CD4-positive, alpha-beta T cell treated with Interleukin-4 for 4 hours (primary cell): ENCODE results near the gene TANGO2.
"Not testable (repeated sequence)": the region's sequence is repeated elsewhere in the genome, so short reads cannot be mapped to it uniquely, and the experiment has no call there.

Source experiments
- DNase-seq: peaks from one replicate; pipeline ENCODE4 v3.0.0-alpha.2; 2020

TANGO2 gene

DNA sequence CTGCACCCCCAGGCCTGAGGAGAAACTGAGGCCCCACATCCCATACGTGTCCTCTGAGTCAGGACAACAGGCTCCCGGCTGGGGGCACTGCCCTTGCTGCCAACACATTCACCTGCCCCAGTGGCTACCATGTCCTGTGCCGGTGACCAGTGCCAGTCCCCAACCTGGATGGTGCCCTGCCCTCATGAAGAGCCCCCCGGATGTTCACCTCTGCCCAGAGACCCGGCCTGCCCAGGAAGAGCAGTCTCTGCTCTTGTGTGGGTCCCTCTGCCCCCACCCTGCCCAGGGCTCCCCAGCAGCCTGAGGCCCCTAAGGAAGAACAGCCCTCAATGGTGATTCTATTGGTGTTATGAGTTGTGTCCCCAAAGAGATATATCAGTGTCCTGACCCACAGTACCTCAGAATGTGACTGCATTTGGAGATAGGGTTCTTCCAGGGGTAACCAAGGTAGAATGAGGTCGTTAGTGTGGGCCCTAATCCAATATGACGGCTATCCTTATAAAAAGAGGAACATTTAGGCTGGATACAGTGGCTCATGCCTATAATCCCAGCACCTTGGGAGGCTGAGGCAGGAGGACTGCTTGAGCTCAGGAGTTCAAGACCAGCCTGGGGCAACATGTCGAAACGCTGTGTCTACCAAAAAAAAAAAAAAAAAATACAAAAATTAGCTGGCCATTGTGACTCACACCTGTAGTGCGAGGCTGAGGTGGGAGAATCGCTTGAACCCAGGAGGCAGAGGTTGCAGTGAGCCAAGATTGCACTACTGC, 45.9 kb downstream of the TANGO2 start:
- DNase-seq: no peak

DNA sequence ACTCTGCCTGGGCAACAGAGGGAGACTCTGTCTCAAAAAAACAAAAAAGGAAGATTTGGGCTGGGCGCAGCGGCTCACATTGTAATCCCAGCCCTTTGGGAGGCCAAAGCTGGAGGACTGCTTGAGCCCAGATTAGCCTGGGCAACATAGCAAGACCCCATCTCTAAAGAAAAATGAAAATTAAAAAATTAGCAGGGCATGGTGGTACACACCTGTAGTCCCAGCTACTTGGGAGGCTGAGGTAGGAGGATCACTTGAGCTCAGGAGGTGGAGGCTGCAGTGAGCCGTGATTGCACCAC, 46.4 kb downstream of the TANGO2 start:
- DNase-seq: not testable (repeated sequence)

DNA sequence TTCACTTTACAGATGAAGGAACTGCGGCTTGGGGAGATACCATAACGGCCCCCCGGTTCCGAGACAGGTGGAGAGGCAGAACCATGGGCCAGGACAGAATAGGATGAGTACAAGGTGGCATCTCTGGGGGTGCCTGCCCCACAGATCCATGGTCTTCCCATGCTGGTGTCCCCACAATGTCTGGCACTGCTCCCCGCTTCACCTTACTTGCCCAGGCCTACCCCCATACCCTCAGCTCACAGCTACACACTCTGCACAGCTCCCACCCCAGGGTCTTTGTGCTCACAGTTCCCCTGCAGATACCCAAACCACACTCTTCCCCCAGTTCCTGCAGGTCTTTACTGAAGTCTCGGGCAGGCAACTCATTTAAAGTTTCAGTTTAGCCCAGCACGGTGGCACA, 47.7 kb downstream of the TANGO2 start:
- DNase-seq: no peak

DNA sequence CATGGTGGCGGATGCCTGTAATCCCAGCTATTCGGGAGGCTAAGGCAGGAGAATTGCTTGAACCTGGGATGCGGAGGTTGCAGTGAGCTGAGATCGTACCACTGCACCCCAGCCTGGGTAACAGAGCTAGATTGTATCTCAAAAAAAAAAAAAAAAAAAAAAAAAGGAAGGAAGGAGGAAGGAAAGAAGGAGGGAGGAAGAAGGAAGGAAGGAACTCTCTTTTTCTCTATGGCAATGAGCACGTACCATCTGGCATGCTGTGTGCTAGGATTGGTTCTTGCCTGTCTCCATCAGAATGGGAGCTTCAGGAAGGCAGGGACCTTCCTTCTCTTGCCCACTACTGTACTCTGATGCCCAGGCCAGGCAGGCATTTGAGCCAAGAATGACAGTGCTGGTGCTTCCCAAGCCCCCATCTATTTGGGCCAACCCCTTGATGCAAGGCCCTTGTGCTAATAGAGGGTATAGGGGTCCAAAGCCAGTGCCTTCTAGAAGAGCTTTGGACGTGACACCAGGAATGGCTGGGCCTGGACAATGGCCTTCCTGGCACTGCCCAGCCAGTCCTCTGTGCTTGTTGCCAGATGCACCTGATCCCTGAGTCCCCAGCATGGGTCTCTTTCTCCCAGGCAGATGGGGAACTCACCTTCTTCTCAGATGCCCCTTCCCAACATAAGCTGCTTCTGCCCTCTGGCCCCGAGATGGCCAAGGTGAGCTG, 48.6 kb downstream of the TANGO2 start:
- DNase-seq: no peak

DNA sequence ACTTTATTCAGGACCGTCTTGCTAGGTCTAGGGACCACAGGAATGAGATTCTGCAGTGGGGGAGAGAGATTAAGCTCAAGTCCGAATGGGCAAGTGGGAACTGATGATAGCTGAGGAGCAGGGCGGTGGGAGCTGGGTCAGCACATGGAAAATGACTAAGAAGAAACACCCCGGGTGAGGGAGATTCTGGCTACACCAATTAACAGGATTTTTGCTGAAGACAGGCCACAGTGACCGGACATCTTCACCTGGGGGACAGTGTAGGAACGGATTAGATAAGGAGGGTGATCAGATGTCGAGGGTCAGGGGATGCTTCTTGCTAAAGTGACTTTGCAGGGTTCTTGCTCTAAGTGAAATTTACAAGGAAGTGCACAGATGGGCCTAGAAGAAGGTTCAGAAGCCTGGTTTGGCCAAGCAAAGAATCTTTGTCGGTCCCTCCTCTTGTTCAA, 50.6 kb downstream of the TANGO2 start:
- DNase-seq: no peak

DNA sequence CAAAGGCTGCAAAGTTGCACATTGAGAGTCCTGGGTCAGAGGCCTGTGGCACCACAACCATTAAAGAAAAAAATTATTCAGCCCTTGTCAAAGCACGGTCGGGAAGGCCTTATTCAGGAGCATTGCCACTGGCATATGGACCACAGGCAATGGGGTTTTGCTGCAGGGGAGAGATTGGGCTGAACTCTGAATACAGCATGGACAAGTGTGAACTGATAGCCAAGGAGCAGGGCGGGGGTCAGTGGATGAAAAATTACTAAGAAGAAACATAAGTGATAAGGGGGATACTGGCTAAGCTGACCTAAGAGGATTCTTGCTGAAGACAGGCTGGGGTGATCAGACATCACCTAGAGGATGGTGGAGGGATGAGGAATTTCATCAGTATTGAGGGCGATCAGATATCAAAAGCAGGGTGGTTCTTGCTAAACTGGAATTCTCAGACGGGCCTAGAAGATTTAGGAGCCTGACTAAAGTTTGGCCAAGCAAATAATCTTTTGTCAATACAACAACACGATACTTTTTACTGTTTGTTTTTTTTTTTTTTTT, 55.8 kb downstream of the TANGO2 start:
- DNase-seq: no peak

DNA sequence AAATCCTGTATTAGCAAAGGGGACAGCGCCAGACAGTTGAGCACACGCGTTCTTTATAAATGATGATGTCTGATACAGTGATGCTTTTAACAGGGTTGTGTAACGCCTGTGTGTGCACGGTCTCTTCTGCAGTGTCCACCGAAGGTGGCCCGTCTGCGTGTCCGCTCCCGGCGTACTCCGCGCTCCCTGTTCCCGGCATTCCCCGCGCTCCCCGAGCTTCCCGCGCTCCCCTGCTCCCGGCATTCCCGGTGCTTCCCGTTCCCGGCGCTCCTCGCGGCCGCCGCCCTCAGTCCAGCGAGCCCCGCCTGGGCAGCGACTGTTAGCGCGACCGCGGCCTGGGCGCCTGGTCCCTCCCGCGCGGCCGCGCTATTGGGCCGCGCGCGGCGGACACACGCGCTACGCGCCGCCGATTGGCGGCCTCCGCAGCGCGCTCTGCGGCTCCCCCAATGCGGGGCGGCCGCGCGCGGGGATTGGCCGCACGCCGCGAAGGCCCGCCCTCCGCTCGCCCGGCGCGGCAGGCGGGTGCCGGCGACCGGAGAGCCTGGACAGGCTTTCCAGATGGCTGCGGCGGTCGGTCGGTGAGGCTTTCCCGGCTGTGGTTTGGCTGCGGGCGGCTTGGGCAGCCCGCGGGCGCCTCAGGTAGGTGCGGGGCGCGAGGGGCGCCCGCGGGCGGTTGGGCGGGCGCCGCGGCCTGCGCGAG, 59.0 kb downstream of the TANGO2 start, which contains the start of gene DGCR8:
DGCR8 (plus strand) TSS at position 497 of the 700 bp plus-strand sequence. CDS start 5,723 bp downstream, outside the sequence.
- DNase-seq: peak; percentile 51

DNA sequence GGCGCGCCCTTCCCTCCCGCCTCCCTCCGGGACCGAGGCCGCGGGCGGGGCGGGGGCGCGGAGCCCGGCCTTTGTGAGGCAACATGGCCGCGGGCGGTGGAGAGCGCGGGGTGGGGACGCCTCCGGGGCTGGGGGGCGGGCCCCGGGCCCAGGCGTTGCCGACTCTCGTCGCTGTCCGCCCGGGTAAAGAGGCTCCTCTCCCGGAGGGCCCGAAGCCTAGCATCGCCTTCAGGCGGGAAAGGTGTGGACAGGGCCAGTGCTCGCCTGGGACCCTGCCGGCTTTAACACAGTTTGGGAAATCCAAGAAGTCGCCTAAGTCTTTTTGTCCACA, 59.5 kb downstream of the TANGO2 start:
- peak; percentile 57 for DNase-seq

DNA sequence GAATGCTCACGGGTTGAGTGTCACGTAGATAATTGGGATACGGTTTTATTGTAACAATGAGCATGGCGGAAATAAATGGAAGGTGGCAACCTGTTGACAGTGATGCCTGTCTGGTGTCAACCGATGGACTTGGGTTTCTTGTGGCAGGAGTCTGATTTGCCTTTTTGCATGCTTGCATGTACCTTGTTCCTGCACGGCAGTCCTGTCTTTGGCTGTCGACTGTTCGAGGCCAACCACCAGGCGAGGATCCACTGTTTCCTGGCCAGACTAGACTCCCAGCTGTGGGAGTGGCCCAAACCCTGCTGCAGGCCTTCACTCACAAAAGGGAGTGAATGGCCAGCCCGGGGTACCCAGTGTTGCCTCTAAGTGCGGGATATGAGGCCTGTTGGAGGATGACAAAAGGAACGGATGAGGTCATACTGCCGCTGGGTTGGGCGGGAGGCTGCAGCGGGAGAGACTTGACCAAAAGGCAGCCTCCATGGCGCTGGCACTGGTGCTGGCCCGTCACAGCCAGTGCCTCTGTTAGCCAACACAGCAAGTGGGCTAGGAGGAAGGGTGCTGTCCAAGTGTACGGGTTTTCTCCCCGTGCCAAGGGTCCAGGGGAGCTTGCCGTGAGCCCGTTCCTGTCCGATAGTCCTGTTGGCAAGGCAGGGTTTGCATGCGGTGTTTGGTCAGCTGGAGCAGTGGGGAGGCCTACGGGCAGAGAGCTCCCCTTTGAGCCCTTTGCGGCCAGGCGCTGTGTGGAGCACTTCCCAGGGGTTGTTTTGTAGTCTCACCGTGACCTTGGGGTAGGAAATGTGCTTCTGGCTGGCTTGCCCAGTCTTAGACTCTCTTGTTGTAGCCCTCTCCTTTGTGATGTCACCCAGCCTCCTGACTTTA, 60.1 kb downstream of the TANGO2 start:
- DNase-seq: no peak

DNA sequence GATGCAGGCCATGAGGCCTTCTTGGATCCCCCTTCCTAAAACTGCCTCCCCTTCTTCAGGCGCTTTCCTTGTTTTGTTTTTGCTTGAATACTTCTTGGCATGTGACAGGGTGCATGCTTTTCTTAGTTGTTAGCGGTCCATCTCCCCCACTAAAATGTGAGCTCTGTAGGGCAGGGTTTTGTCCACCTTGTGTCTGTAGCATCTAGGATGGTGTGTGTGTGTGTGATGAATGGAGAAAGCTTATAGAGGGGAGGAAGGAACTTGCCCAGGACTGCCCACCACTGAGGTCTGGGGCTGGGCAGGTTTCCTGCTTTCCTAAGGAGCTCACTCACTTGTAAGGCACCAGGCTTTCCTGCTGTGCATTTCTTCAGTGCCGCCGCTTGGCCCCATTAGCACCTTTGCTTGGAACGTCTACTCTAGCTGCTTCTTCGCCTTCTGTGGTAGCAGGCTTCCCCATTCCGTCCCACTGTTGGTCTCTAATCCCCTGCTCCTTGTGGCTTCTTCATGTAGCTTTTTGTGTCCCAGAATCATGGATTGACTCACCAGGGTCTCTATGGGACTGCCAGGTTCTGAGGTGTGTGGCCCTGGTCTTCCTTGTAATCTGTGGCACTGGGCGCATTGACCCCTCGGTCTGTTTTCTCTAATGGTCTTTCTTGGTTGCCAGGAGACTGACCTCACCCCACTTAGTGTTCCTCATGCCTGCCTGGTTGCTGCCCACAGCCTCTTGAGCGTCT, 62.4 kb downstream of the TANGO2 start:
- DNase-seq: no peak

DNA sequence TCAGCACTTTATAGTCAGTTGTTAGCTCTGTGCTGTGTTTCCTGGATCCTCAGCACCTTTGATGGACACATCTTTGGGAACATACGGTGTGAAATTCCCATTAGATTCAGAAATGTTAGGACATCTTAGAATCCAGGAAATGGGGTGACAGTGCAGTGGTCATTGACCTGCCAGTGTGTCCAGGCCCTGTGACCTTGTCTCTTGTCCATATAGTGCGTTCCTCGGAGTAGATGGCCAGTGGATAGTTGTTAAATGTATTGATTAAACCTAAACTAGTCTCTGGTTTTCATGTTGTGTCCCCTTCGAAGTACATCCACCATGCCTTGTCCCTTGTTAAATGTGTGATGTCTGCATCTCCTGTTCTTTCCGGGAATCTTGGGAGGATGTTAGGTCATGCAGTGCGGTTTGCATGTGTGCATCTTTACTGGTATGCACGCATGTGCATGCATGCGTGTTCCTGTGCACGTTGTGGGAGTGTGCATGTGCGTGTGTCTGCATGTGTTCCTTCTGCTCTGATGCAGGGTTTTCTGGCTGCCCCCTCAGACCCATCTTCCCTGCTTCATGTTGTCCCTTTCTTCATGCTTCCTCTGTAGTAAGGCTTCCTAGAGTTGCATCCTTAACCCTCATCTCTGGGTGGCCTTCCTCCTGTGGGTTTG, 63.1 kb downstream of the TANGO2 start:
- no peak for DNase-seq

DNA sequence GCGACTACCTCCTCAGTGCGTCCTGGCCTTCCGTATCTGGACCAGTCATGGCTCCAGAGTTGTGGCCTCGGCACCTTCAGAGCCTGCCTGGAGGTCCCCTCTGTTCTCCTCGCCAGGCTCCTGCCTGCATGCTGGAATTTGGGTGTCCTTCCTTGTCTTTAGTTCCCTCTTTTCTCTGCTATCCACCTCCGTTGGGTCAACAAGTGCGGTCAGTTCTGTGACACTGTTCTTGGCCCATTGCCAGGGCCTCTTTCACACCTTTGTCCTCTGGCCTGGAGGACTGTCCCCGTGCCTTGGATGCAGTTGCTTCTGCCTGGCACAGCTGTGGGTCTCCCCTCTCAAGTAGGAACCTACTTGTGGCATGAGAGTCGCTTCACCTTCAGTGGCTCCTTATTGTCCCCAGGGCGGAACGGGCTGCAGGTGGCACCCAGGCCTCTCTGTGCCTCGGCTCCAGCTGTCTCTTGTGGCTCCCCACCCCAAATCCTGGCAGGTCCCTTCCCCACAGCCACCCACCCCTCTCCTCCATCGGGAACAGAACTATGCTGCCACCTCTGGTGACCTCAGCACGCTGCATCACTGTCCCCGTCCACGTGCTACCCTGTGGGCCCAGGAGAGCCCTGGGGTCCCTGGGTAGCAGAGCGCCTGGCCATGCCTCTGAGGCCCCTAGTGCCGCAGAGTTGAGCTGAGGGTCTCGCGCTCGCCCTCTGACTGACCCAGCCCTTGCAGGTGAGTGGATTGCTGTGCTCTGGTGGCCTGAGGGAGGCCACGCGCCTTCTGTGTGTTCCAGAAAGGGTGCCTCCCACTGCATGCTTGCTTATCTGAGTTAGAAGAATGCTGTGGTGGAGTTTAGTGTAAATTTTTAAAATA, 63.9 kb downstream of the TANGO2 start:
- no peak for DNase-seq

DNA sequence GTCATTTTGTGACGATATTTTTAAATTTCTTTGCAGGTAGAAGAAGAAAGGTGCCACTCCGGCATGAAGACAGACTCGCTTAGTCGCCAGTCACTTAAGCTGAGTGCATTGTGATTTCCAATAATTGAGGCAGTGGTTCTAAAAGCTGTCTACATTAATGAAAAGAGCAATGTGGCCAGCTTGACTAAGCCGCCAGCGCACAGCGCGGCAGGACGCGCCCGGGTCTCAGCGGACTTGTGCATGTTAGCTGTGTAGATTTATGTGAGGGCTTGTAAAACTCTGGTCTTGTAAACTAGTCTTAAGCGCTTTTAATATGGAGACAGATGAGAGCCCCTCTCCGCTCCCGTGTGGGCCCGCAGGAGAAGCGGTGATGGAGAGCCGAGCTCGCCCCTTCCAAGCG, 64.7 kb downstream of the TANGO2 start:
- no peak for DNase-seq

DNA sequence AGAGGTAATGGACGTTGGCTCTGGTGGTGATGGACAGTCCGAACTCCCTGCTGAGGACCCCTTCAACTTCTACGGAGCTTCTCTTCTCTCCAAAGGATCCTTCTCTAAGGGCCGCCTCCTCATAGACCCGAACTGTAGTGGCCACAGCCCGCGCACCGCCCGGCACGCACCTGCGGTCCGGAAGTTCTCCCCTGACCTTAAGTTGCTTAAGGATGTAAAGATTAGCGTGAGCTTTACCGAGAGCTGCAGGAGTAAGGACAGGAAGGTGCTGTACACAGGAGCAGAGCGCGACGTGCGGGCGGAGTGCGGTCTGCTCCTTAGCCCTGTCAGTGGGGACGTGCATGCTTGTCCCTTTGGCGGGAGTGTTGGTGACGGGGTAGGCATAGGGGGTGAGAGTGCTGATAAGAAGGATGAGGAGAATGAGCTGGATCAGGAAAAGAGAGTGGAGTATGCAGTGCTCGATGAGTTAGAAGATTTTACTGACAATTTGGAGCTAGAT, 65.2 kb downstream of the TANGO2 start:
- no peak for DNase-seq

DNA sequence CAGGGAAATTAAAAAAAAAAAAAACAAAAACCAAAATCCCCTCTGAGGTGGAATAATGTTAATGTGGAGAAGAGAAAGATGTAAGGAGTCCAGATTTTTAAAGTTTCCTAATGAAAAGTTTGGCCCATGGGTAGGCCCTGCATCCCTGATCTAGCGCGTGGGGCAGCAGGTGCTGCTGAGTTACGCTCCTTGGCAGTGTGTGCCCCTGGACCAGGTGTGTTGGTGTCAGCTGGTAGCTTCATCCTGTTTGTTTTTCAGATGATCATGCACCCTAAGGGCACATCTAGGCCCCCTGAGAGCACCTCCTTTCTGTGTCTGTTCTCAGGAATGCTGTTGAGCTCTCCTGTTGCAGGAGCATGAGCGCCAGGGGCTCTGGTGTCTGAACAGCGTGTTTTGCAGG, 65.9 kb downstream of the TANGO2 start:
- no peak for DNase-seq

DNA sequence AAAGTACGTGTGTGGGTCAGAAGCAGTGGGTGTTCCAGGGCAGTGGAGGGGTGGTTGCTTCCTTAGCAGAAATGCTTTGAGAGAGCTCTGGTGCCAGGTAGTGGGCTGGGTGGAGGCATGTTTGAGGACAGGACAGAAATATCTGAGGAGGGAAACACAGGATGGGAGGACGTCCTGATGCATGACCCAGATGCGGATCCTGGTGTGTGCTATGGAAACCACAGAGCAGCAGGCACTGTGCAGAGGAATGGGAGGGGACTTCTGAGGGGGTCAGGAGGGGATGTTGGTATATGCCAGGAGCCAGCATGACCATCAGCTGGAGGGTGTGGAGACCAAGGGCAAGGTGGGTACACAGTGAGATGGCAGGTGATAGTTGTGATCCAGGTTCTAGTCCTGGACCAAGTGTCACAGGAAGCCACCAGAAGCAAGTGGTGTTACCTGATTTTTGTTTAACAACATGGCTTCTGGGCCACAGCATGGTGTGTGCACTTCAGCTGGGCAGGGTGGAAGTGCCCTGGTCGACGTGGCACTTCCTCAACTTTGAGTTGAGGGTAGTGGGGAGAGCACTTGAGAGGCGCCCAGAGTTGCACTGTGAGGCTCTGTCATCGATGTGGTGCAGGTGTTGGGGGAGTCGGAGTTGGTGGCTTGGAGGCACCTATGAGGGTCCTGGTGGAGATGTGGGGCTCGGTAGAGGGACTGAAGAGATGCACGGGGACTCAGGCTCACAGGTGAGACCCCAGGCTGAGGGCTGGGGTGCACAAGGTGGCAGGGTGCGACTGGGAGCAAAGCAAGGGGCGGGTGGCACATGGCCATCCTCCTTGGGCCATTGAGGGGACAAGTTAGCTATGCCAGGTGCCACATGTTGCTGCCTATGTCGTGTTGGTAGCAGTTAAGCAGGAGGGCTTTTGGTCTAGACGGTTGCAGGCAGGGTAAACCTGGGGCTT, 66.7 kb downstream of the TANGO2 start:
- DNase-seq: no peak

DNA sequence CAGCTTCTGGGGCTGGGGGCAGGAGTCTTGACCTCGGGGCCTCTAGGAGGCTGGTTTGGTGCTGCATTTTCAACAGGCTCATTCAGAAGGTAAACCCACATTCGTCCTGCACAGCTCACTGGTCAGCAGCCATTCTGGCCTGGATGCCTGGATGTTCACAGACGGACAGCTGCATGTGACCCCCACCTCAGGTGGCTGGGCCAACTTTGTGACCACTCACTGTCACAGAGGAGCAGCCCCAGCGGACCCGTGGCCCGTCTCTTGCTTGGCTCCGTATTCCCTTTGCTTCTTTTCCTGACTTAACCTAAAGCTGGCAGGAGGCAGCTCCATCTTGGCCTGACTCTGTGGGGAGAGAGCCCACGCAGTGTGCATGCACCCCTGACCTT, 67.3 kb downstream of the TANGO2 start:
- no peak for DNase-seq

DNA sequence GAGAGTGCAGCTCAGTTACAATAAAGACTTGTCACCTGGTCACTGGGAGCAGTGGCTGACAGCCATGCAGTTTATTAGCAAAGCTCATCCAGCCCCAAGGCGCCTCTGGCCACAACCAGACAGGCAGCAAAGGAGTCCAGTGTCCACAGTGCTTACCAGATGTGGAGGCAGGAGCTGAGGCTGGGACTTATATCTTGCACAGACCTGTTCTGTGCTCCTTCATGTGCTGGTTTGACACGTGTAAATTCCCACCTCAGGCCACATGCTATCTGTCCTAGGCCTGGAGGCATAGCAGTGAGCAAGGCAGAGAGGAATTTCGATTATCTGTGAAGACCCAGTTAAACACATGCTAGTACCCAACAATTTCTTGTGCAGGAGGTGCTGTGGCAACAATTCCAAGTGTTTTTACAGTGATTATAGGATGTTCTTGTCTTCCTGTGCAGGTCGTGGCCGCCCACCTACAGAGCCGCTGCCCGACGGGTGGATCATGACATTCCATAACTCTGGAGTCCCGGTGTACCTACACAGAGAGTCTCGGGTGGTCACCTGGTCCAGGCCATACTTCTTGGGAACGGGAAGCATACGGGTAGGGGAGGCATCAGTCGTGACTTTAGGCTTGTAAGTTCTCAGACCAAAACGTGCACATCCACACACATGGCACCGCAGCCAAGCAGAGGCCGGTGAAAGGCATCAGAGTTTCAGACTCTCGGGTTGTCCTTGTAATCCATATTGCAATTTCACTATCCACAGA, 68.5 kb downstream of the TANGO2 start:
- DNase-seq: no peak
